Stimulated activated CD8-positive, alpha-beta memory T cell treated with anti-CD3 and anti-CD28 coated beads, Interleukin-2, amount 100 ng/mL, for 48 hours (primary cell): ENCODE data around the gene USP43.
"Not testable (repeated sequence)": the region's sequence is repeated elsewhere in the genome, so short reads cannot be mapped to it uniquely, and the experiment has no call there.

Source experiments
- DNase-seq, 2 donors: peaks; one replicate each; pipeline ENCODE4 v3.0.0-alpha.2; 2020; ENCODE audit warnings: low read depth in 2 of 2

Gene USP43

GRCh38 chr17:9658593-9659211, 13.4 kb downstream of the USP43 start:
- DNase-seq = no peak

- DNase-seq = no peak
Observed at GRCh38 chr17:9661027-9661426, 15.7 kb downstream of the USP43 start.

GRCh38 chr17:9663511-9663910, 18.2 kb downstream of the USP43 start:
- not testable (repeated sequence) for DNase-seq

- DNase-seq = no peak
Observed at GRCh38 chr17:9666461-9667050, 21.2 kb downstream of the USP43 start.

GRCh38 chr17:9668517-9668916, 23.2 kb downstream of the USP43 start:
- no peak for DNase-seq

- no peak for DNase-seq
Observed at GRCh38 chr17:9669551-9670008, 24.3 kb downstream of the USP43 start.

- no peak for DNase-seq
Observed at GRCh38 chr17:9670596-9670995, 25.3 kb downstream of the USP43 start.

- DNase-seq = no peak
Observed at GRCh38 chr17:9671559-9671958, 26.2 kb downstream of the USP43 start.

- no peak for DNase-seq
Observed at GRCh38 chr17:9672266-9672665, 26.9 kb downstream of the USP43 start.

GRCh38 chr17:9672691-9673090, 27.4 kb downstream of the USP43 start:
- no peak for DNase-seq

GRCh38 chr17:9676084-9676483, 30.8 kb downstream of the USP43 start:
- DNase-seq = no peak

- no peak for DNase-seq
Observed at GRCh38 chr17:9676820-9677310, 31.5 kb downstream of the USP43 start.

- no peak for DNase-seq
Observed at GRCh38 chr17:9677411-9677810, 32.1 kb downstream of the USP43 start.

- no peak for DNase-seq
Observed at GRCh38 chr17:9677896-9678295, 32.6 kb downstream of the USP43 start.

GRCh38 chr17:9684955-9685621, 39.8 kb downstream of the USP43 start:
- no peak for DNase-seq

GRCh38 chr17:9693755-9694154, 48.4 kb downstream of the USP43 start:
- no peak for DNase-seq

- no peak for DNase-seq
Observed at GRCh38 chr17:9696279-9697044, 51.1 kb downstream of the USP43 start.

GRCh38 chr17:9700136-9700535, 54.8 kb downstream of the USP43 start:
- no peak for DNase-seq

GRCh38 chr17:9700754-9701476, 55.6 kb downstream of the USP43 start:
- DNase-seq = no peak

GRCh38 chr17:9702482-9702881, 57.2 kb downstream of the USP43 start:
- no peak for DNase-seq

- no peak for DNase-seq
Observed at GRCh38 chr17:9702914-9703780, 57.8 kb downstream of the USP43 start.
